GM08714 (cell line): Measurements from ENCODE around the gene PSTK.

ENCODE experiments used
- H3K4me3 ChIP-seq: fragments of 200-500 bp; sonication (Bioruptor generic); 2 replicates; pipeline ENCODE4 v1.5.1; 2014; ENCODE audit warnings: mild to moderate bottlenecking, low read length, inconsistent platforms
- ZNF274 ChIP-seq: IDR thresholded peaks from 2 replicates; pipeline ENCODE4 v1.6.1; 2012; ENCODE audit warnings: mild to moderate bottlenecking, low read depth, low read length

PSTK gene

GRCh38 chr10:122974543-122975064 lies 5.6 kb upstream of the PSTK start:
- no peak overlapping the region for H3K4me3 ChIP-seq
- TF ChIP-seq ZNF274 = no peak

DNA sequence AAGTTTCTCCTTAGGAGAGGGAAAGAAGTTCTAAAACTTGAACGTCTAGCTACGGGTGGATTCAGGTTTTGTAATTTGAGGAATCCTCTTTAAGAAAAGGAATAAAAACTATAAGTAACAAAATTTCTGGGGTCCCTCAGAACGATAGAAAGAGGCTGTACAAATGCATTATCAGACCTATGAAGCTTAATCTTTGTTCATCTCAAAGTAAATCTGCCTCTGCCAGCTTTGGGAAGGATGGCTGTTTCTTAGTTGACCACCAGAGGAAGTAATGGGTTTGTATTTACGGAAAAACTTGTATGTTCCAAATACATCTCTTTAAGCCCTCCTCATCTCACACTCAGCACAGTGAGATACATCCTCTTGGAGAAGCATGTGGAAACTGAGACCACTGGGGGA lies 864 bp downstream of the PSTK start:
- peak overlapping the region; percentile 72 for H3K4me3 ChIP-seq
- no peak for TF ChIP-seq ZNF274

DNA sequence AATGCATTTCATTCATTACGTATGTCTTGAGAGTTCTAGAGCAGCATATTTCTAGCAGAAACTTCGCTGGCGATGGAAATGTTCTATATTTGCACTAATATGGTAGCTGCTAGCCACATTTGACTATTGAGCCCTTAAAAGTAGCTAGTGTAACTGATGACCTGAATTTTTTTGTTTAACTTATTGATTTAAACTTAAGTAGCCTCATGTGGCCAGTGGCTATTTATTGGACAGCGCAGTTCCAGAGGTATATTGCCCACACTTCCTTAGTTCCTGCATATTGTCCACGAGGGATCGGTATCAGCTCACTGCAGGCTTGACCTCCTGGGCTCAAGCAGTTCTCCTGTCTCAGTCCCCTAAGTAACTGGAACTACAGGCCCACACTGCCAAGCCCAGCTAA lies 3.7 kb downstream of the PSTK start:
- no peak for TF ChIP-seq ZNF274
- H3K4me3 ChIP-seq = no peak overlapping the region

DNA sequence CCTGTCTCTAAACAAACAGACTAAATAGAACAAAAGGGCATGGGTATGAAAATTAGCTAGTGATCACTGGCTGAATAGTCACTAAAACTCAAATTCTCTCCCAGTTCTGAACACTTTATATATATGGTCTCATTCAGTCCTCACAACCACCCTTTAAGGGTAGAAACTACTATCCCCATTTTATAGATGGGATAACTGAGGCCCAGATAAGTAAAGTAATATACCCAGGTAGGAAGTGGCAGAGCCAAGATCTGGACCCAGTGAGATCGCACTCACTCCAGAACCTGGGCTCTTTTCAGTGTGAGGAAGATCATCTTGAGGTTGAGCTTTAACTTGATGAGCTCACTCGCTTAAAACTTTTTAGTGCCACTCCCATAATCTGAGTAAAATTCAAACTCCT lies 4.5 kb downstream of the PSTK start:
- TF ChIP-seq ZNF274 = no peak
- H3K4me3 ChIP-seq = no peak overlapping the region

DNA sequence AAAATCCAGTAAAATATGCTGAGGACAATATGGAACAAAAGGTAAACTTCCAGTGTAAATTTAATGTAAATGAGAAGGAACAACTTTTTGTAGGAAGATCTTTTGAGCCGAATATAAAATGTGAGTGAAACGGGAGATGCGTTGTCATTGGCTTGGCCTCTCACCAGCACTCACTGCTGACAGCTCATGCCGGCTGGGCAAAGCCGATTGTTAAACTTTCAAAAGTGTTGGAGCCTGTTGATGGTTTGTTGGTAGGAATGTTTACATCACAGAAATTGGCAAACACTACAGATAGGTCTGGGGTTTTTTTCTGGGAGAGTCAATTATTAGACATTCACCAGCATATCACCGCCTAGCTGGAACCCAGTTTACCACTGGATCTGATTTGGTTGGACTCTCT lies 6.1 kb downstream of the PSTK start:
- TF ChIP-seq ZNF274 = no peak
- H3K4me3 ChIP-seq = no peak overlapping the region

- no peak overlapping the region for H3K4me3 ChIP-seq
- no peak for TF ChIP-seq ZNF274
Measured at GRCh38 chr10:122988501-122988900, 8.3 kb downstream of the PSTK start.

- no peak for TF ChIP-seq ZNF274
- no peak overlapping the region for H3K4me3 ChIP-seq
Measured at GRCh38 chr10:122990278-122990677, 10.1 kb downstream of the PSTK start.

GRCh38 chr10:122992031-122992585 lies 11.9 kb downstream of the PSTK start:
- TF ChIP-seq ZNF274 = no peak
- no peak overlapping the region for H3K4me3 ChIP-seq

GRCh38 chr10:122993797-122994336 lies 13.7 kb downstream of the PSTK start:
- no peak overlapping the region for H3K4me3 ChIP-seq
- no peak for TF ChIP-seq ZNF274

GRCh38 chr10:122995936-122996335 lies 15.7 kb downstream of the PSTK start:
- TF ChIP-seq ZNF274 = no peak
- H3K4me3 ChIP-seq = no peak overlapping the region

DNA sequence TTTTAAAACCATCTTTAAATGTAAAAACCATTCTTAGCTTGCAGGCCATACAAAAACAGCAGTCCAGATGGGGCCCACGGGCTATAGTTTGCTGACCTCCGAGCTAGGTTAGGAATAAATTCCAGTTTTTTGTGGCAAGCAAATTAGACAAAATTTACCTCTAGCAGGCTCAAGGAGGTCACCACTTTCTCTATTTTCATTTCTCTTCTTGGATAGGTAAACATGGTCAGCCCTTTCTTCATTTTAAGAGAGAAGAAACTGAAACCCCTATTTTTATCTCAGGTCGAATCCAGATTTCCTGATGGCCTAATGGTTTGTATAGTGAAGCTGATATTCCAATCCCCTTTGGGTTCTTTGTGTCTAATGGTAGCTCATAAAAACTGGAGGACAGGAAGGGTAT lies 17.7 kb downstream of the PSTK start:
- no peak overlapping the region for H3K4me3 ChIP-seq
- no peak for TF ChIP-seq ZNF274

- TF ChIP-seq ZNF274 = no peak
- no peak overlapping the region for H3K4me3 ChIP-seq
Measured at GRCh38 chr10:122998360-122998917, 18.2 kb downstream of the PSTK start.

DNA sequence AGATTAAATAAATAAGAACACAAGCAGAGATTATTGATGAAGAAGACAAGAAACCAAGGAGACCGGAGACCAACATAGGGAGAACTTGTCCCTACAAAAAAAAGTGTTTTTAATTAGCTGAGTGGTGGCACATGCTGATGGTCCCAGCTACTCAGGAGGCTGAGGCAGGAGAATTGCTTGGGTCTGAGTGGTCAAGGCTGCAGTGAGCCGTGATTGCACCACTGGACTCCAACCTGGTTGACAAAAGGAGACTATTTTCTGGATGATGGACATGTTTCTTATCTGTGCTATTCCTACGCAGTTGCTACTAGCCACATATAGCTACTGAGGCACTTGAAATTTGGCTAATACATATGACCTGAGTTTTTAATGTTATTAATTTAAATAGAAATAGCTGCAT lies 18.7 kb downstream of the PSTK start:
- H3K4me3 ChIP-seq = no peak overlapping the region
- no peak for TF ChIP-seq ZNF274

DNA sequence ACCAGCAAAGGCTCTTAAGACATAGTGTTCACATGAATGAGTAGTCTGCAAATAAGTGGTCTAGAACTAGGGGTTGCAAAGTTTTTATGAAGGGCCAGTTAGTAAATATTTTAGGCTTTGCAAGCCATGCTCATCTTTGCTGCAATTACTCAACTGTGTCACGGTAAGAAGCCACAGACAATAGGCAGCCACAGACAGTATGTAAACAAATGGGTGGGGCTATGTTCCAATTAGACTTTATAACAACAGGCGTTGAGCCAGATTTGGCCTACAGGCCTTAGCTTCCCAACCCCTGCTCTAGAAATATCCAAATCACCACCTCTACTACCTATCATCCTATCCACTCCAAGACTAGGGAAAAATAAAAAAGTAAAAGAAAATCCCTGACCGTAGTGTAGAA lies 19.1 kb downstream of the PSTK start:
- H3K4me3 ChIP-seq = no peak overlapping the region
- no peak for TF ChIP-seq ZNF274

DNA sequence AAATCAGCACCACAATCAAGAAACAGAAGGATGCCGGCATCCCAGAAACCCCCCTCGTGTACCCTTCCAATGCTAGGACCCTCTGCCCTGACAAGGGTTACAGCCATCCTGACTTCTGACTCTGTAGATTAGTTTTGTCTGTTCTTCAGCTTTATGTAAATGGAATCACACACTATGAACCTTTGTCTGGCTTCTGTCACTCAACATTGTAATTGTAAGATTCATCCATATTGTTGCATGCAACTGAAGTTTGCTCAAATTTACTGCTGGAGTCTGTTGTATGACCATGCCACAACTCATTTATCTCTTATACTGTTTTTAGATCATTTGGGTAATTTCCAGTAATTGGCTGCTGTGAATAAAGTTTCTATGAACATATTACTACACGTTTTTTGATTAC lies 20.0 kb downstream of the PSTK start:
- no peak overlapping the region for H3K4me3 ChIP-seq
- no peak for TF ChIP-seq ZNF274

GRCh38 chr10:123001370-123001769 lies 21.2 kb downstream of the PSTK start:
- no peak for TF ChIP-seq ZNF274
- no peak overlapping the region for H3K4me3 ChIP-seq
